ENCODE measurements around the gene CCSER1.

Gene CCSER1

GRCh38 chr4:90127223-90127705, at the start of gene CCSER1:
CCSER1 (plus strand) TSS chr4:90127394.
- DNase-seq = peak; percentile 77

DNA sequence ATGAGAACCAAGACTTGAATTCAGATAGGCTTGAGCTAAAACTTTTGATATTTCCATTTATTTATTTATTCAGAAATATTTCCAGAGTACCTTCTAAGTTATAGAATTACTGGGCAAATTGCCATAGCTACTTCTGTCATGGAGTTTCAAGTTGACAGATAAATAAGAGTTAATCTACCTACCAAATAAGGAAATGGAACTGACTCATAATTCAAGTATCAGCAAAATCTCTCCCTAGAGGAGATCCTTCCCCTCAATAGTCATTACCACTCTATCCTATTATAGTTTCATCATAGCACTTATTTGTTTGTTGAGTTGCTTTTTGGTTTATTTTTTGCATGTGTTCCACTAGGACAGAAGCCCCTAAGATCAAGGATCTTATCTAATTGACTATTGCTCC, 48.8 kb upstream of the CCSER1 start:
- DNase-seq = no peak

GRCh38 chr4:90080116-90080515, 47.1 kb upstream of the CCSER1 start:
- DNase-seq = no peak

- no peak for DNase-seq
These were observed 45.6 kb upstream of the CCSER1 start for GRCh38 chr4:90081432-90082144.

GRCh38 chr4:90082449-90082848, 44.7 kb upstream of the CCSER1 start:
- no peak for DNase-seq

DNA sequence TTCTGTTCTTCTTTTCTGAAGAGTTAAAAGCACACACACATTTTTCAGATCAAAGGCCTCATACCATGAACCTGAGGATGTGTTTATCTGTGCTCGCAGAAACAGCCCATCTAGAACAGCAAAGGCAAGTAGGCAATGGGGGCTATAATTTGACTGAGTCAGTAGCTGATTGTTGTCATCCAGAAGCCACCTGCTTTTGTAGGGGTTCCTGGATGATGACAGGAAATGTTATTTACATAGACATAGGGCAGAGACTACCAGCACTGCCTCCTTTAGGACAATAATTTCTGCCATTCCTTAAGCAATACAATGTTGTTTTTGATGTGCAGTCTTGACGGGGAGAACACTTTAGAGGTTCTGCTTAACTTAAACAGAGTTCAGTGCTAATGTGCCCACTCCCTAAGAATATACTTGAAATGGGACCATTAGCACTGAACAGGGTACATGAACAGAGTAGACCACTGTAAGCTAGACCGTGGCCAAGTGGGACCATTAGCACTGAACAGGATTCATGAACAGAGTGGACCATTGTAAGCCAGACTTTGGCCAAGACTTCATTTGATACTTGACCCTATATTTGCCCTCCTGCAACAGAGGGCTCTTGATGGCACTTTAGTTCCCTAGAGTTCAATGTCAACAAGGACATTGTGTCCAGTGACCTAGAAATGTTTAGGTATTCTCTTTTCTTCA, 42.8 kb upstream of the CCSER1 start:
- no peak for DNase-seq

GRCh38 chr4:90084967-90085295, 42.3 kb upstream of the CCSER1 start:
- DNase-seq = no peak

DNA sequence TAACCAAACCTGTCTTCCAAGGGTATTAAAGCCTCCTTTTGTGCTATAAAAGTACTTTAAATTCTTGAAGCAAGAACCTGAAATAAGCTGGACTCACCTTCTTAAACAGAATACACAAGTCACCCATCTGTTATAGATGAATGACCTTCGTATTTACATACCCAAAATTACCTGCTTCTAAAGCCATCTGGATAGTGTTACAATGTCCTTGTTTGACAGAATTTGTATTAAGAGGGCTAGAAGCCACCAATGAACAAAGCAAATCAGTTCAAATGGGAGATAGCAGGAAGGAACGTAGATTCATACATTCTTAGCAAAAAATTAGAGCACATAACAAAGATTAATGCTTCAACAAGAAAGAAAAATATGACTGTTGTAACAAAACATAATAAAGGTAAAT, 33.7 kb upstream of the CCSER1 start:
- no peak for DNase-seq

GRCh38 chr4:90095000-90095399, 32.2 kb upstream of the CCSER1 start:
- no peak for DNase-seq

GRCh38 chr4:90099812-90100211, 27.4 kb upstream of the CCSER1 start:
- no peak for DNase-seq

DNA sequence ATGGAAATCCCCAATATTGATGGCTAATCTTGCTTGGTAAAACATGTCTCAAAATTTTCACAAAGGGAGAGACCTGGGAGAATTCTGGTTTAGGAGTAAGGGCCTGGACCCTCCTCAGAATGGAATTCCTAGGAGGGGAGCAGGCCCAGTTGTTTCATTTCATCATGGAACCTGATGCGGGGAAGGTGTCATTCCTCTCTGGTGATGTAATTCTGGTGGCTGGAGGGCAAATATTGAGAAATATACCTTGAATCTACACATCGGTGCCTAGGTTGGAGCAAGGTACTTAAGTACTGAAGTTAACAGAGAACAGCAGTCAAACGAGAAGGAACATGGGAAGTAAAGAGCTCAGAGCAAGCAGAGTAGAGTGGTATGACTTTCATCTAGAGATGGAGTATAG, 23.2 kb upstream of the CCSER1 start:
- DNase-seq = no peak

DNA sequence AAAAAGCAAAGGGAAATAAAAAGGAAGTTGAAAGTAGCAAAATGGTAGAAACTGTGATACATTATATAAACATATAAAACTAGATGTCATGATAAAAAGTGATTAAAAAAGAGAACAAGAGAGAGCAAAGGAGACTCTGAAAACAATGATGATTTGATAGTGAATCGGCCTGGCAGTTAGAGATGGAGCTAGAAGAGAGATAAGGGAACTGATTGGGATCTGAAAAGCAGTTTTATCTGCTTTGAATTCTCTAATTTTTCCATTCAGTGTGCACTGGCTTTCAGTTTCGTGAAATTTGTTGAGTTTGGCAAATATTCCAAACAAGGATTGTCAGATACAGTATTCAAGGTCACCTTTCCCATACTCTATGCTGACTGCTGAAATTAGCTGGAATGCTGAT, 21.9 kb upstream of the CCSER1 start:
- no peak for DNase-seq

DNA sequence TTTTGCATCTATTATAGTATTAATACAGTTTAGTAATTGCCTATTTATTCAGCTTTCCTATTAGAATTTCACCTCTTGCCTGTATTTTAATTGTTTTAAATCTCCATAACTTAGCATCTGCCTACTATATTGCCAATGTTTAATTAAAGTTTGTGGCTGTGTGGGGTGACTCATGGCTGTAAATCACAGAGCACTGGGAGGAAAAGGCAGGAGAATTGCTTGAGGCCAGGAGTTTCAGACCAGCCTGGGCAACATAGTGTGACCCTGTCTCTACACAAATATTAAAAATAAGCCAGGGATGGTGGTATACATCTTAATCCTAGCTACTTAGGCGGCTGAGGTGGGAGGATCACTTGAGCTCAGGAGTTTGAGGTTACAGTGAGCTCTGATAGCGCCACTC, 14.5 kb upstream of the CCSER1 start:
- no peak for DNase-seq

- no peak for DNase-seq
These were observed 13.2 kb upstream of the CCSER1 start for GRCh38 chr4:90113881-90114457.

DNA sequence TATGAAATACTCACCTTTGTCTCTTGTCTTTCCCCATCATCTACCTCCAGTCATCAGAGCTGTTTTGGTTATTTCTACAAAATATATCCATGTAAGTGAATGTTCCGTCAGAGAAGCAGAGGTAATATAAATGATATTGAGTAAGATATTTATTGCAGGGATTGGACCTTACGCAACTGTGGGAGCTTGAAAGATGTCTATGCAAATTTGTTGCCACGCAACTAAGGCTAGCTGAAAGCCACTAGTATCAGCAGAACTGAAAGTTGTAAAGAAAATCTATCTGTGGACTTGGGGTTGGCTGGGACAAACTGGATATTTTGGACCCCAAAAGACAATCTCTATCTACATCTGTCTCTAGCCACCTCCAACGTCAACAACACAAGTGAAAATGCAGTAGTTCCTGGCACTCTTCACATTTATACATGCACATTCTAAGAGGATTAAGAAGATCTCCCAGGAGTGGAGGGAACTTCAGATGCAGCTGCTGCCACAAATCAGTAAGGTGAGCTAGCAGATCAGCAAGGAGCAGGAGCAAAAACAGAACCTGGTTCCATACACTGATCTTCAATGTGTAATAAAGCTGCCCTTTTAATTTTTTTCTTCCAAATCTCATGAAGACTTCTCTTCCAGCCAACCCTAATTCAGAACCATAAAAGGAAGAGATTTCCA, 8.5 kb upstream of the CCSER1 start:
- DNase-seq = no peak

GRCh38 chr4:90120037-90120436, 7.2 kb upstream of the CCSER1 start:
- DNase-seq = no peak

DNA sequence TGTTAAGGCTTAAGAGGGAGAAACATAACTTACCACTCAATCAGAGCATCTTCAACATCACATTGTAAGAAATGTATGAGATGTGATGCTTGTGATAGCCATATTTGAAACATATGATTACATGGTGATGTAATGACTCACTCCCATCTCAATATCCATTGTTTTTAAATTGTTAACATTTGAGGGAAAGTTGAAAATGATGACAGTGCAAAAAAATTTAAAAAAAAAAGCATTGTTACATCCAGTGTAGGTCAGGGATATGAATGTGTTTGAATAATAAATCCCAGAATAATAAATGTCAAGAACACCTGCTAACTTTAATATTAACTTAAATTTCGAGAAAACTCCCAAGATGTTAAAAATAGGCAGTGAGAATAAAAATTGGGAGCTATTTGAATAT, 6.4 kb upstream of the CCSER1 start:
- DNase-seq = no peak

DNA sequence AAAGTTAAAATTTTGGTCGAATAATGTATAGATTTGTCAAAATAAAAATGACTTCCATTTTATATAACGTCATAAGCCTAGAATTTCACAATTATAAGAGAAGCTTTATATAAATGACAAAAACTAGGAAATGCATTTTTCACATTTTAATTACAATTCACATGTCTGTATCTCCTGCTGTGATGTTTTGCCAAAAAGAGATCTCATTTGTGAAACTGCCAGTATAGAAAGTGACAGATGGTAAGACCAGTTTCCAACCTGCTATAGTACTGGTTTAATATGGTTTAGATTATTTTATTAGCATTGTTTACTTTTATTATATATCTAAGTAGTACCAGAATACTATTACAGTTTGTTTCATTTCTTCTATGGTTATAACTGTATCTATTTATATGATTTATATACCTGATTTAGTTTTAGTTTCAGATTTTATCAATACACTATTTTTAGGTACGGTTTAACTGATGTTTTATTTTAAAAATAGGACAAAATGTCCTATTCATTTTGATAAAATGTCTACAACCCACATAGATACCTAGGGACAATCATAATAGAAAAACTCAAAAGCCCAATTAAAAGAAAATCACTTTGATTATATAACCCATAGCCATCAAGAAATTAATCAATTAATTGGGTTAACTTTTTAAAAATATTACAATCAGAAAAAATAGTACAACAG, 5.4 kb upstream of the CCSER1 start:
- DNase-seq = no peak

DNA sequence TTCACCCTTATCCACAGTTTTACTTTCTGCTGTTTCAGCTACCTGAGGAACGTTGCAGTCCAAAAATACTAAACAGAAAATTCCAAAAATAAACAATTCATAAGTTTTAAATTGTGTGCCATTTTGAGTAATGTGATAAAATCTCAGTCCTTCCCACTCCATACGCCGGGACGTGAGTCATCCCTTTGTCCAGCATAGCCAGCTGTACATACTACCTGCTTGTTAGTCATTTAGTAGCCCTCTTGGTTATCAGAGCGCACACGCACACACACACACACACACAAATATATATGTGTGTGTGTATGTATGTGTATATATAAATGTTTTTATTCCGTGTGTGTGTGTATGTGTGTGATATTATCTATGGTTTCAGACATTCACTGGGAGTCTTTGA, 4.8 kb upstream of the CCSER1 start:
- DNase-seq = no peak

DNA sequence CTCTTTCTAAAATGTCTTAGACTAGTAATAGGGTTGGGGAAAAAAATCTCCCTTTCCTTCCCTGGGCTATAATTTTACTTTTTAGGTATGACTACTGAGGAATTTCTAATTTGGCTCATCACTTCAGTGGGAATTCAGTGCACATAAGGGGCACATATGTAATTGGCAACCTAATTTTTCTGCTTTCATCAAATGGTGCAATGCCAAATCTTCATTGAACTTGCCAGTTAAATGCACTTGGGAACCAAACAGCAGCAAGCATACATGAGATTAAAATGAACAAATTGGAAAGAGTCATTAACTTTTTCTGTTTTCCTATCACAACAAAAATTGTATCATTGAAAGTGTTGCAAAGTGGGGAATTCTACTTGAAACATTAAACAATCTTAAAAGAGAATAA, 2.9 kb upstream of the CCSER1 start:
- no peak for DNase-seq

- no peak for DNase-seq
These were observed 389 bp upstream of the CCSER1 start for GRCh38 chr4:90126805-90127204.

- DNase-seq = peak; percentile 50
These were observed 632 bp downstream of the CCSER1 start for GRCh38 chr4:90127706-90128345.
